Endothelial cell of umbilical vein (primary cell): ENCODE measurements around the gene SOSTDC1. TPM values are rescaled to one million over a fixed set of nuclear protein-coding genes. Genes with fewer than 3 reads are reported as not detected.

Source experiments
- BruUV-seq: library from RNA; stranded (reverse); fragments of 400-500 nt; replicated peaks from 2 replicates; lab custom pipeline; 2021; lab: Mats Ljungman, UMichigan
- CTCF ChIA-PET: fragments of 300-600, 350-600 bp; sonication (Branson Sonifier 250); formaldehyde crosslinking; loops from one replicate; lab custom pipeline; 2021; ENCODE audit warnings: antibody characterized with exemption, inconsistent platforms; lab: Charles Lee
- POLR2A ChIA-PET: fragments of 300-600, 350-600 bp; sonication (Branson Sonifier 250); formaldehyde crosslinking; loops from one replicate; lab custom pipeline; 2021; ENCODE audit warnings: antibody characterized with exemption, inconsistent platforms; lab: Charles Lee
- DNase-seq: peaks from one replicate; pipeline ENCODE4 v3.0.0-alpha.2; 2011; ENCODE audit warnings: low read depth, low spot score
- FAIRE-seq: peaks from 2 replicates; lab custom pipeline; 2011; peaks lifted over from hg19 to GRCh38; lab: Jason Lieb, UNC
- H2AFZ ChIP-seq: 2 replicates; pipeline ENCODE4 v1.6.0; 2012; ENCODE audit warnings: low read depth, low read length, control low read depth, inconsistent platforms
- H3K27ac ChIP-seq: 2 replicates; pipeline ENCODE4 v1.5.1; 2011; ENCODE audit warnings: low read depth, mild to moderate bottlenecking, control low read depth, low read length, moderate library complexity; ENCODE audit not compliant: insufficient read depth
- H3K27me3 ChIP-seq, 2 experiments: 2 replicates each; pipeline versions ENCODE4 v1.6.0 to v1.6.1; 2011; ENCODE audit warnings: low read length in 2 of 2, mixed read lengths in 1 of 2; ENCODE audit not compliant: control insufficient read depth in 2 of 2, insufficient read depth in 2 of 2
- H3K36me3 ChIP-seq, 2 experiments: 2 replicates in 1 of 2; 3 replicates in 1 of 2; pipeline ENCODE4 v1.5.1; 2011; ENCODE audit warnings: low read length in 2 of 2, mild to moderate bottlenecking in 1 of 2, moderate library complexity in 1 of 2; ENCODE audit not compliant: control insufficient read depth in 2 of 2, insufficient read depth in 2 of 2; ENCODE audit errors: extremely low read depth in 1 of 2
- H3K4me1 ChIP-seq: 3 replicates; pipeline ENCODE4 v1.5.1; 2011; ENCODE audit warnings: mild to moderate bottlenecking, low read length; ENCODE audit not compliant: control insufficient read depth, insufficient read depth; ENCODE audit errors: extremely low read depth
- H3K4me2 ChIP-seq: 2 replicates; pipeline ENCODE4 v1.6.1; 2011; ENCODE audit warnings: low read length, control low read depth, mixed read lengths; ENCODE audit not compliant: insufficient read depth
- H3K4me3 ChIP-seq, 3 experiments: fragments of 200-600 bp in 1 of 3; sonication (generic), shearing (Covaris generic) in 1 of 3; replicated peaks in 1 of 3; 2 replicates each; pipeline ENCODE4 v1.5.1; 2011 to 2016; ENCODE audit warnings: control low read depth in 3 of 3, low read length in 3 of 3, mild to moderate bottlenecking in 2 of 3, inconsistent platforms in 1 of 3, low read depth in 1 of 3, moderate library complexity in 1 of 3; ENCODE audit not compliant: insufficient read depth in 1 of 3
- H3K79me2 ChIP-seq: 2 replicates; pipeline ENCODE4 v1.6.0; 2012; ENCODE audit warnings: low read length, inconsistent platforms; ENCODE audit not compliant: control insufficient read depth, insufficient read depth
- H3K9ac ChIP-seq: replicated peaks from 2 replicates; pipeline ENCODE3; 2011; ENCODE audit warnings: low read length, control low read depth; ENCODE audit not compliant: insufficient read depth; ENCODE audit errors: extremely low read depth
- H3K9me1 ChIP-seq: replicated peaks from 3 replicates; pipeline ENCODE4 v1.6.0; 2011; ENCODE audit warnings: mild to moderate bottlenecking, low read length; ENCODE audit not compliant: control insufficient read depth, insufficient read depth; ENCODE audit errors: extremely low read depth
- H3K9me3 ChIP-seq: replicated peaks from 2 replicates; pipeline ENCODE4 v1.5.1; 2012; ENCODE audit warnings: low read length, inconsistent platforms; ENCODE audit not compliant: control insufficient read depth, insufficient read depth
- H4K20me1 ChIP-seq: replicated peaks from 2 replicates; pipeline ENCODE3; 2011; ENCODE audit warnings: mild to moderate bottlenecking, low read length; ENCODE audit not compliant: control insufficient read depth, insufficient read depth; ENCODE audit errors: extremely low read depth
- EZH2 ChIP-seq: IDR thresholded peaks from 2 replicates; pipeline ENCODE4 v1.6.1; 2012; ENCODE audit warnings: borderline replicate concordance, low read depth, mild to moderate bottlenecking, moderate library complexity, low read length, inconsistent platforms; ENCODE audit not compliant: severe bottlenecking
- FOS ChIP-seq: IDR thresholded peaks from 2 replicates; pipeline ENCODE4 v1.6.1; 2011; ENCODE audit warnings: mild to moderate bottlenecking, low read length, moderate library complexity, borderline replicate concordance; ENCODE audit not compliant: insufficient read depth
- GATA2 ChIP-seq: IDR thresholded peaks from 2 replicates; pipeline ENCODE4 v1.7.0; 2011; ENCODE audit warnings: low read depth, mild to moderate bottlenecking, moderate library complexity, mixed read lengths, low read length; ENCODE audit not compliant: insufficient read length, insufficient read depth
- JUN ChIP-seq: IDR thresholded peaks from 2 replicates; pipeline ENCODE4 v1.6.1; 2011; ENCODE audit warnings: borderline replicate concordance, low read depth; ENCODE audit not compliant: insufficient read length, insufficient read depth
- MYC ChIP-seq: IDR thresholded peaks from one replicate; pipeline ENCODE4 v1.6.1; 2011; ENCODE audit warnings: mild to moderate bottlenecking, low read depth, low read length
- POLR2A ChIP-seq: IDR thresholded peaks from 2 replicates; pipeline ENCODE4 v1.6.1; 2012; ENCODE audit warnings: low read depth, mild to moderate bottlenecking, control low read depth, low read length
- POLR2AphosphoS5 ChIP-seq: IDR thresholded peaks from 2 replicates; pipeline ENCODE4 v1.6.1; 2012; ENCODE audit warnings: low read depth, mild to moderate bottlenecking, control low read depth, low read length, moderate library complexity; ENCODE audit not compliant: insufficient read depth
- dilution Hi-C: fragments of 300-500 bp; cut with MboI; formaldehyde crosslinking; loops from one replicate; pipeline ENCODE4 v1.15.0; 2019; ENCODE audit warnings: low sequenced_read_pairs; ENCODE audit not compliant: extremely low pct_ligation_motif_present
- intact Hi-C: fragments of 100-400 bp; cut with micrococcal nuclease; formaldehyde crosslinking; loops from one replicate; pipeline ENCODE4 v1.10.0; 2022
- polyA plus RNA-seq, 4 experiments: library from polyadenylated mRNA; depleted of rRNA in 3 of 4; stranded (reverse) in 3 of 4; unstranded in 1 of 4; fragments of >200 nt; gene quantifications; 2 replicates each; pipeline versions ENCODE4 v1.2.1 to v1.2.3, GENCODE V29; 2011 to 2012; ENCODE audit warnings: missing spikeins in 1 of 4
- total RNA-seq: library from RNA; stranded (reverse); gene quantifications from 2 replicates; pipeline ENCODE4 v1.2.3, GENCODE V29; 2021
- TF ChIP-seq, protein P1 (sequence below), 2 donors: IDR thresholded peaks; 1 replicate in 1 of 2; 2 replicates in 1 of 2; pipeline ENCODE4 v1.5.1; 2011; ENCODE audit warnings: low read length in 2 of 2, mild to moderate bottlenecking in 2 of 2, moderate library complexity in 2 of 2, control low read depth in 1 of 2, inconsistent platforms in 1 of 2, low read depth in 1 of 2; ENCODE audit not compliant: insufficient read depth in 1 of 2; ENCODE audit errors: extremely low read depth in 1 of 2
- TF ChIP-seq, protein P2 (sequence below): IDR thresholded peaks from 2 replicates; pipeline ENCODE4 v1.6.1; 2011; ENCODE audit not compliant: insufficient read depth, insufficient read length

SOSTDC1 gene
- total and polyA plus RNA-seq, 2 donors (not counting 3 experiments of a cell fraction or from before 2014, with no cell fraction given), result not detected

DNA sequence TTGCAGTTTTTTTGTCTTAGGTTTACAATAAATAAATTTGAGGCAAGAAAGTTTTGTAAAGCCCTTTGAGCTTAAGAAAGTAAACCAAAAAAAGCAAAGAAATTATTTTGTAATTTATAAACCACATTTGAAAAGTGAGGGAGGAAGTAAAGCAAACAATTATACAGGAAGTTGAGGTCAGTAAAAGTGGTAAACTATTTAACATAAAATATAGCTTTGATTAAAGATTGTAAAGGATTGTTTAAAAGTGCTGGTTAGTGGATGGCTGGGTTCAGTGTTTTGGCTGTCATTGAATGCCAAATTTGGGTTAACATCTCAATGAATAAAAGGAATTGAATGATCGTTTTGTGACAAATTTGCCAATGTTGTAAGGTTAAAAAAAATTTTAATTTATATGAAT, 9.9 kb downstream of the SOSTDC1 start:
- ChIA-PET POLR2A (no interaction called here), CTCF (interaction anchor here (1.8 kb wide), 1 partner anchor 9 kb away, joined by 6 read pairs; no protein-coding TSS in a partner anchor)
- H3K4me1 ChIP-seq, result no peaks in the 10 kb centered on the region
- no peak overlapping the region for H3K9ac ChIP-seq
- H2AFZ ChIP-seq, result no peak overlapping the region
- no TSS peak for BruUV-seq
- no peaks in the 10 kb centered on the region for H4K20me1 ChIP-seq
- no peak overlapping the region for H3K4me3 ChIP-seq
- FAIRE-seq, result no peak
- no peak for TF ChIP-seq GATA2
- TF ChIP-seq MYC, result no peak
- no peak for TF ChIP-seq POLR2A
- no peak for TF ChIP-seq FOS
- TF ChIP-seq, protein P1, sequence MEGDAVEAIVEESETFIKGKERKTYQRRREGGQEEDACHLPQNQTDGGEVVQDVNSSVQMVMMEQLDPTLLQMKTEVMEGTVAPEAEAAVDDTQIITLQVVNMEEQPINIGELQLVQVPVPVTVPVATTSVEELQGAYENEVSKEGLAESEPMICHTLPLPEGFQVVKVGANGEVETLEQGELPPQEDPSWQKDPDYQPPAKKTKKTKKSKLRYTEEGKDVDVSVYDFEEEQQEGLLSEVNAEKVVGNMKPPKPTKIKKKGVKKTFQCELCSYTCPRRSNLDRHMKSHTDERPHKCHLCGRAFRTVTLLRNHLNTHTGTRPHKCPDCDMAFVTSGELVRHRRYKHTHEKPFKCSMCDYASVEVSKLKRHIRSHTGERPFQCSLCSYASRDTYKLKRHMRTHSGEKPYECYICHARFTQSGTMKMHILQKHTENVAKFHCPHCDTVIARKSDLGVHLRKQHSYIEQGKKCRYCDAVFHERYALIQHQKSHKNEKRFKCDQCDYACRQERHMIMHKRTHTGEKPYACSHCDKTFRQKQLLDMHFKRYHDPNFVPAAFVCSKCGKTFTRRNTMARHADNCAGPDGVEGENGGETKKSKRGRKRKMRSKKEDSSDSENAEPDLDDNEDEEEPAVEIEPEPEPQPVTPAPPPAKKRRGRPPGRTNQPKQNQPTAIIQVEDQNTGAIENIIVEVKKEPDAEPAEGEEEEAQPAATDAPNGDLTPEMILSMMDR (IDR thresholded peaks at IDR 0.05; ENCODE audit: extremely low read depth in 1 of 2, insufficient read depth in 1 of 2, low read depth in 1 of 2, low read length in 2 of 2), result no peak
- TF ChIP-seq JUN, result no peak
- TF ChIP-seq, protein P2, sequence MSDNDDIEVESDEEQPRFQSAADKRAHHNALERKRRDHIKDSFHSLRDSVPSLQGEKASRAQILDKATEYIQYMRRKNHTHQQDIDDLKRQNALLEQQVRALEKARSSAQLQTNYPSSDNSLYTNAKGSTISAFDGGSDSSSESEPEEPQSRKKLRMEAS, result no peak
- TF ChIP-seq EZH2, result no peak
- TF ChIP-seq POLR2AphosphoS5, result no peak
- no peaks in the 10 kb centered on the region for H3K9me1 ChIP-seq
- dilution Hi-C loops (no loop called here), intact Hi-C loops (no loop called here)
- no peak for DNase-seq
- H3K36me3 ChIP-seq, result no peaks in the 10 kb centered on the region
- no peak overlapping the region for H3K27ac ChIP-seq
- H3K27me3 ChIP-seq, result no peaks in the 10 kb centered on the region
- H3K9me3 ChIP-seq, result no peaks in the 10 kb centered on the region
- no peak overlapping the region for H3K4me2 ChIP-seq
- H3K79me2 ChIP-seq, result no peaks in the 10 kb centered on the region
